GM18873 (cell line): ENCODE data around the gene SLC39A1.

ENCODE experiments used
- ATAC-seq: cut with Tn5 transposase; IDR thresholded peaks from one replicate; pipeline ENCODE4 v1.9.1; 2021; ENCODE audit warnings: mild to moderate bottlenecking, moderate library complexity, moderate number of reproducible peaks; ENCODE audit not compliant: unreplicated experiment, low FRiP score

The SLC39A1 gene

DNA sequence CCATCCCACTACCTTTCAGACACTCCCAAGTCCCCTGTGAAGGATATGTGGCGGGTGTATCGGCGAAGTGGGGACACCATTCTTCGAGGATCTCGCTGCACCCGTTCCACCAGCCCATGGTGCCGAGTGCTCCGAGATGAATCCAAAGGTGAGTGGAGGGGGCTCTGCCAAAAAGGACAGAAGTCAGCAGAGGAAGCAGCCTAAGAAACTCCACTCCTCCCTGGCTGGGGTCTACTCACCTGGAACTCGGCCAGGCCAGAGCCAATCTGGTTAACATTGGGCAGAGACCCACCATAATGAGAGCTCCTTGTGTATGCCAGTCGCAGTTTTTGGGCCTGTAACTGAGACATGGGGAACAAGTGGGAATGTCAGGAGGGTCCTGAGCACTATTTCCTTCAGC is 8.5 kb downstream of the SLC39A1 start:
- ATAC-seq = no peak

DNA sequence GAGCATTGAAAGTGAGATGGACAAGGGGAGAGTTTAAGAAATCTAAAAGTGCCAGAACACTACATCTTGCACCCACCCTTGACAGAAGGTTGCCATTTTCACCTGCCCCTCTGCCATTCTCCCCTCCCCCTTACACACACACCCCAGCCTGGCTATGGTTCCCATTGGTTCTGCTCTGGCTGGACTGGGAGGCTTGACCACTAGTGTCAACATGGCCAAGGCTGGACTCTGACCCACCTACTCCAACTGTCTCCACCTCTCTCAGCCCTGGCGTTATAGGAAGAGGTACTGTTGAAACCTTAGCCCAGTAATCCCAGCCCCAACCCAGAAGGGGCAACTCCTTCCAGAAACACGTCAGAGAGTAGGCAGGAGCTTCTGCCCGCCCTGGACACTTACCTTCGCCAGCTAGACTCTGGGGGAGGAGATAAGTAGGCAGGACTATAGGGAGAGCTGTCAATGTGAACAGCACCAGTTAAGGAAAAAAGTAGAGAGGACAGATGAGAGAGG is 9.4 kb downstream of the SLC39A1 start:
- no peak for ATAC-seq

GRCh38 chr1:153951801-153952200 is 11.5 kb downstream of the SLC39A1 start:
- ATAC-seq = no peak

GRCh38 chr1:153951183-153951582 is 12.2 kb downstream of the SLC39A1 start:
- ATAC-seq = no peak

- peak; percentile 32 for ATAC-seq
These were observed 16.6 kb downstream of the SLC39A1 start, which contains the start of gene DENND4B for GRCh38 chr1:153946622-153947241. DENND4B (minus strand) TSS chr1:153946718; CDS start chr1:153944374, 2,344 bp downstream.

DNA sequence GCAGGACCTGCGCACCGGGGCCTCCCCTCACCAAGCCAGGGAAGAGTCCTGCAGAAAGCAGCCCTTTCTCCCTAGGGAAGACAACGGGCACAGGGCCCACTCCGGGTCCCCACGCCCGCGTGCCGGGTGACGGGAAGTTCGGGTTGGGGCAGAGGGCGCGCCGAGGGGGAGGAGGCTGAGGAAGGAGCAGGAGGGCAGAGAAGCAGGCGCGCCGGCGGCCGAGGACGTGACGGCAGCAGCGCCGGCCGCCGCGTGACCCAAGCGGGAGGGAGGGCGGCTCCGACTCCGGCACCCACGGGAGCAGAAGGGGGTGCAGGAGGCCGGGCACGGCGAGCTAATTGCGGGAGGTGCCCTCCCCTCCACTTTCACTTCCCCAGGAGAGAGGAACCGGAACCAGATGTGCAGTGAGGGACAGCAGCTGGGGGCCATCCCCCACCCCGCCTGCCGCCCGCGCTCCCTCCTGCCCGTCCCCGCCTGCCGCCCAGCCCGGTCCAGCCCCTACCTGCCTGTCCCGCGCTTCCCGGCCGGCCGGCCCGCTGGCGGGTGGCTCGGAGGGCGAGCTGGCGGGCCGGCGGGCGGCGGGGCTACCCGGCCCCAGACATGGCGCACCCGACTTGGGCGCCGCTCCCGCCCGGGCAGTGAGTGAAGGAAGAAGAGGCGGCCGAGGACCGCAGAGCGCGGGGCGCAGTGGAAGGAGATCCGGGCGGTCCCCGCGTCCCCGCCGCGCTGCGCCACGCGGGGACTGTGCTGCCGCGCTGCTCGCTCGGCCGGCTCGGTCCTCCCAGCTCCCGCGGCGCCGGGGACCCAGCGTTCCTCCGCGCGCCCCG is 17.3 kb downstream of the SLC39A1 start:
- peak; percentile 62 for ATAC-seq

- ATAC-seq = peak; percentile 23
These were observed 18.1 kb downstream of the SLC39A1 start for GRCh38 chr1:153945131-153945794.

- no peak for ATAC-seq
These were observed 18.6 kb downstream of the SLC39A1 start for GRCh38 chr1:153944827-153945117.

GRCh38 chr1:153944005-153944826 is 19.1 kb downstream of the SLC39A1 start:
- no peak for ATAC-seq

- ATAC-seq = no peak
These were observed 20.4 kb downstream of the SLC39A1 start for GRCh38 chr1:153942766-153943549.

DNA sequence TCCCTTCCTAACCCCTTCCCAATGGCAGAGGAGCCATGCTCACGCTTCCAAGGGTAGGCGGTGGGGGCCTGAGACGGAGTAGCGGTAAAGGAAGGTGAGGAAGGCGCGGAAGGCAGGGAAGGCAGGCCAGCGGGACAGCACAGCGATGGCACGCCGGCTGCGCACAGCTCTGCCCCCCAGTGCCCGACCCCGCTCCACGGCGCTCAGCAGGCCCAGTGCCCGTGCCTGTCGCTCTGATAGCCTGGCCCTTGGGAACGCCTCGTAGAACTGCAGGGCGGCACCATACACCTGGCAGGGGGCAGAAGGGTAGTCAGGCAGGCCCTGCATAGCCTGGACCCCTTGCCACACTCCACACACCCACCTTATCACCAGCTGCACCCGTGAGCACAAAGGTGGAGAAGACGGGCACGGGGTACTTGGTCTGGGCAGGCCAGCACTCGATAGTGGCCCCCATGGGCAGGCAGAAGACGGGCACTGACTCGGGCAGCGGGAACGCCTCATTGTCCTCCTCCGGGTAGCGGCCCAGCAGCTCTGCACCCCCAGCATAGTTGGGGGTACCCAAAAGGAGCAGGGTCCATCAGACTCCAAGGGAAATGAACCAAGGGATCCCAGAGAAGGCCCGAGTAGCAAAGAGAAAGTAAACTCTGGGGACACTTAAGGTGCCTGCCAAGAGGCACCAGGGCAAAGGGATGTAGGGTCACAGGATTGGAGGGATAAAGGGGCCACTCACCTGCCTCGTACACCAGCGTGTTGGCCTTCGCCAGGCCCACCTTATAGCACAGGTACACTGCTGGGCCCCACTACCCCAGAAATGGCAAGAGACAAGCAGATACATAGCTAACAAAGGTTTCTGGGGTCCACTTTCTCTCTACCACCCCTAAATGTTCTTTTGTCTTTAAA is 21.3 kb downstream of the SLC39A1 start:
- no peak for ATAC-seq

DNA sequence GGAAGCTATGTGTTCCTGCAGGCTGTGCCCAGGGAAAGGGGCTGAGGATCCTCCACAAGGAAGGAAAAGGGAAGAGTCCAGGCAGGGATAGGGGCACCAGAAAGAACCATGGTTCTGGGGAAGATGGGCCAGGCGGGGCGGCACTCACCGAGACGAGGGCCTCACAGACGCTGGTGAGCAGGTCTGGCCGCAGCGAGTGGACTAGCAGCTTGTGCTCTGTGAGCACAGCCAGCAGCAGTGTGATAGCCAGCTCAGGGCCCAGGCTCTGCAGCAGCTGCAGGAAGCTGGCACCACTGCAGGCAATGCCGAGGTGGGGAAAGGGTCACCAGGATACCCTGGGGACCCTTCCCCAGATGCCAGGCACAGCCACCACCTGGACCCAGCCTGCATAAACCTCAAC is 22.6 kb downstream of the SLC39A1 start:
- ATAC-seq = no peak

- no peak for ATAC-seq
These were observed 23.9 kb downstream of the SLC39A1 start for GRCh38 chr1:153939476-153939875.

DNA sequence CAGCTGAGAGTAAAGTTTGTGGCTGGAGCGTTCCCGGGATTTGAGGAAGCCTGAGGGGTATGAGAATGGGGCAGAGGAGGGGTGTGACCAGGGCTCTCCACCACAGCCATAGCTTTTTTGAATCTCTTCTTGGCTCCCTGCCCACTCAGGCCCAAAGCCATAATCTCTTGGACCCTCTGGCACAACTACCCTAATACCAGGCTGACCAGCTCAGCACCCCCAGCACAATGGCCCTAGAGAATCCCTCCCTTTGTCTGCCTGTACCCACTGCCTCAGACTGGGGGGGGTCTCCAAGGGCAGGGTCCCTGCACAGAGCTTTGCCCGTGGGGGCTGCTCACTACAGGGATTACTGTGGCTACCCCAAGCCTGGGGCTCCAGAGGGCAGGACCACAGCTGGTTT is 24.3 kb downstream of the SLC39A1 start:
- ATAC-seq = no peak

DNA sequence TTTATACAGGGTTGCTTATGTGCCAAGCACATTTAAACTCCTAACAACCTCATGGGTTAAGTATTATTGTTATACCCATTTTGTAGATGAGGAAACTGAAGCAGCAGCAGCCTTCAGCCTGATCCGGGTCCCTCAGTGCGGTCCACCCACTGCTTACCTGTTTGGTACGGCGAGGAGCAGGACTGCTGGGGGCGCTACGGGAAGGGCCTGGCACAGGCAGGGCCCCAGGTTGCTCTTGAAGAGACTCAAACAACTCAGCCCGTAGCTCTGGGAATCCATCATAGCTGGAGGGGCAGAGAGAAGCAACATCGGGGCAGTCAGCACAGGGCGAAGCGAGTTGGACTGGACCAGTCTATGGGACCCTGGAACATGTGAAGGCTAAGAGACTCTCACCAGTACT is 26.0 kb downstream of the SLC39A1 start:
- ATAC-seq = no peak

GRCh38 chr1:153936011-153936802 is 27.1 kb downstream of the SLC39A1 start:
- ATAC-seq = no peak

DNA sequence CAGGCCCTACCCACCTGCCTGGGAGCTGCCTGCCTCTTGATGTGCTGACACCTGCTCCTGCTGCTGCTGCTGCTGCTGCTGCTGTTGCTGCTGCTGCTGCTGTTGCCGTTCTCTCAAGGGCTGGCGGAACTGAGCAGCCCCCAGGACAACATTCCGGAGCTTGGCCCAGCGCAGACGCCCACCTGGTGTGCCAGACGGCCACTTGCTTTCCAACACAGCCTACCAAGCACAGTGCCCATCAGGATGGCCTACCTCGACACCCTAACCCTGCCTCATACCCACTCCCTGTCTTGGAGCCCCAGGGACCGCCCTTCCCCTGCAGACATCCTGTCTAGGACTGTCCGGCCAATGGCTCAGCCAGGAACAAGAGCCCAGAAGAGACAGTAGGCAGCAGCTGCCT is 28.6 kb downstream of the SLC39A1 start:
- ATAC-seq = no peak

DNA sequence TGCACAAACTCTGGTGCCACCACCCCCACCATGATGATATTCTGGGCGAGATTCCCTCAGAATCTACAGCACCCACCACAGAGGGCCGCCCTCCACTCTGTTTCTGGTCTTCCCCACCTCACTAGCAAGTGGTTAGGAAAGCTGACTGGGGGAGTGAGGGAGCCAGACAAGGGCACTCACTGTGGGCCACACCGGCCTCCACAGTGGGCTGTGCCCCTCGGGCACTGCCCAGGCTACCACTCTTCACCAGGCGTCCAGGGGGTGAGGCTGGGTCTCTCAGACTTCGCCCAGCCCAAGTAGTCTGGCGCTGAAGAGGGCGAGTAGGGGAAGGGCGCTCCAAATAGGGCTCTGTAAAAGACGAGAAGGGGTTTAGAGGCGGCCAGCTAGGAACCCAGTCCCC is 29.4 kb downstream of the SLC39A1 start:
- ATAC-seq = no peak
